Mucosa of rectum (tissue), 2 donors: ENCODE results near the gene MMP24OS.

Experiments used
- H3K27ac ChIP-seq, 2 donors: one replicate each; pipeline ENCODE4 v1.7.0; 2013; ENCODE audit warnings: inconsistent platforms in 2 of 2, low read depth in 2 of 2, low read length in 2 of 2
- H3K27me3 ChIP-seq, 2 donors: one replicate each; pipeline ENCODE4 v1.7.0; 2013; ENCODE audit warnings: low read length in 2 of 2; ENCODE audit not compliant: control insufficient read depth in 2 of 2, insufficient read depth in 2 of 2
- H3K36me3 ChIP-seq, 2 donors: one replicate each; pipeline ENCODE4 v1.7.0; 2013; ENCODE audit warnings: low read length in 2 of 2; ENCODE audit not compliant: control insufficient read depth in 2 of 2, insufficient read depth in 2 of 2
- H3K4me1 ChIP-seq, 2 donors: one replicate each; pipeline ENCODE4 v1.7.0; 2013; ENCODE audit warnings: low read length in 2 of 2, mild to moderate bottlenecking in 1 of 2; ENCODE audit not compliant: control insufficient read depth in 2 of 2, insufficient read depth in 2 of 2
- H3K4me3 ChIP-seq, 2 donors: one replicate each; pipeline ENCODE4 v1.7.0; 2013; ENCODE audit warnings: low read length in 2 of 2
- H3K9ac ChIP-seq, 2 donors: one replicate each; pipeline ENCODE4 v1.7.0; 2013; ENCODE audit warnings: low read length in 2 of 2, low read depth in 1 of 2, mild to moderate bottlenecking in 1 of 2
- H3K9me3 ChIP-seq, 2 donors: one replicate each; pipeline ENCODE4 v1.7.0; 2013; ENCODE audit warnings: low read length in 2 of 2; ENCODE audit not compliant: control insufficient read depth in 2 of 2
- donor health status: healthy.
- donor health status: Normal muscosa, but diverticular disease.

MMP24OS gene

DNA sequence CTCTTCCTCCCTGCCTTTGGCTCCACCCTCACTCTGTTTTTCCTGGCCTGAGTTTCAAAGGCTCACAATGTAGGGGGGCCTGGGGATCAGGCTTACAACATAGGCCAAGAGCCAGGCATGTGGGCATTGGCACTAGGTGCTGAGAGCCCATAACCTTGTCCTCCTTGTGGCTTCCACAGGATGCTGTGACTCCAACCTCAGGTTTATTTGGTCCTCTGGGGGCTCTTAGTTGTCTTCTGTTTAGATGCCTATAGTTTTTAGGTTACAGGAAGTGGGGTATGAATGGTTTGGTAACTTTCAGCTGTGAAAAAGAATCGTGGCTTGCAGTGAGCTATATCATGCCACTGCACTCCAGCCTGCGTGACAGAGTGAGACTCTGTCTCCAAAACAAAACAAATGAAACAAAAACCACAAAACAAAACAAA is 25.9 kb downstream of the MMP24OS start:
- Histone ChIP-seq H3K9ac (no peak overlapping the region), H3K36me3 (peaks cover 0 to under 1% of the 10 kb centered on the region in 2 donors), H3K4me3 (no peak overlapping the region), H3K27ac (peak overlapping the region; percentile 34 to 40), H3K9me3 (no peaks in the 10 kb centered on the region), H3K4me1 (peaks cover 3% of the 10 kb centered on the region in 2 donors), H3K27me3 (no peaks in the 10 kb centered on the region)

DNA sequence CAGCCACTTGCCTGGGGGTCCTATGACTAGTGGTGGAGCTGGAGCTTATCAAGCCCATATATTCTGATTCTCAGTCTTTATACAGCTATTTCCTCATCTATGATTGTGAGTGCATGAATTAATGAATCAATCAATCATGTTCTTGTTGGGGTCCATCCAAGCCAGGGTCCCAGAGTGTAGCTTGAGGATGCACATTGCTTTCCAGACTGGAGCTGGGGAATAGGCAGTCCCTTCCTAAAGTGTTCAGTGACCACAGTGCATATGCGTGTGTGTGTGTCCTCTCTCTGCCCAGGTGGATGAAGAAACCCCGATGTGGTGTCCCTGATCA is 26.3 kb downstream of the MMP24OS start:
- H3K4me3 ChIP-seq = no peak overlapping the region
- no peaks in the 10 kb centered on the region for H3K27me3 ChIP-seq
- H3K9ac ChIP-seq = no peak overlapping the region
- peaks cover 3% of the 10 kb centered on the region in 2 donors for H3K4me1 ChIP-seq
- H3K27ac ChIP-seq = peak overlapping the region in 1 of 2 donors; percentile 40
- no peaks in the 10 kb centered on the region for H3K36me3 ChIP-seq
- no peaks in the 10 kb centered on the region for H3K9me3 ChIP-seq

DNA sequence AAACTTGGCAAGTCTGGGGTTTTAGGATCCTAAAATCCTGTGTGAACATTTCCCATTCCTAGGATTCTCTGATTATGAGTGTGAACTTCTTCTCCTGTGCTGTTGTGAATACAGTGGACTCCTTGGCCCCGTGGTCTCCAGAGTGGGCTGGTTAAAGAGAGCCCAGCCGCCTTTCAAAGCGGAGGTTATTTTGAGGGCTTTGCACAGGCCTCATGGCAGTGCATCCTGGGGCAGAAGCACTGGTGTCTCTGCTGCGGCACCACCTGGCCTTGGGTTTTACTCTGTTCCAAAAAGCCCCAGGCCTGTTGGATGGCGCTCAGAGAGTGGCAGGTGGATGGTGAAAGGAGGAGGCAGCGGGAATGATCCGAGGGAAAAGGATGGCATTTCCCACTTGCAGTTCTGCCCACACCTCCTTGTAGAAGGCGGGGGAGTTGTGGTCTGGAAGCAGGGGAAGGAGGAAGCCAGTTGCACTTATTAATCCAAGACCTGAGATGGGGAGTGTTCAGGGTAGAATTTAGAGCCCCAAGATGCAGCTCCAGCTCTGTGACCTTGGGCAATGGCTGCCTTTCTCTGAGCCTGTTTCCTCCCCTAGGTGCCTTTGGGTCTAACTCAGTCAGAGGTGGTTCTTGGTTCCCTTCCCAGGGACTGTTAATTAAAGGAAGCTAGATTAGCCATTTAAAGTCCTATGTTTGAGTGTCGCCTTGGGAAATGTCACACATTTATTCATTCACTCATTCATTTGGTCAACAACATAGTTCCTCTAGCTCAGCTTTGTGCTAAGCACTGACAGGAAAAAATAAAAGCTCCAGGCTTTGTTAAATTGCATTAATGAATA is 29.1 kb downstream of the MMP24OS start:
- Histone ChIP-seq H3K4me3 (no peak overlapping the region), H3K36me3 (no peaks in the 10 kb centered on the region), H3K27ac (no peak overlapping the region), H3K27me3 (no peaks in the 10 kb centered on the region), H3K4me1 (peaks cover 3% of the 10 kb centered on the region in 2 donors), H3K9ac (no peak overlapping the region), H3K9me3 (no peaks in the 10 kb centered on the region)

DNA sequence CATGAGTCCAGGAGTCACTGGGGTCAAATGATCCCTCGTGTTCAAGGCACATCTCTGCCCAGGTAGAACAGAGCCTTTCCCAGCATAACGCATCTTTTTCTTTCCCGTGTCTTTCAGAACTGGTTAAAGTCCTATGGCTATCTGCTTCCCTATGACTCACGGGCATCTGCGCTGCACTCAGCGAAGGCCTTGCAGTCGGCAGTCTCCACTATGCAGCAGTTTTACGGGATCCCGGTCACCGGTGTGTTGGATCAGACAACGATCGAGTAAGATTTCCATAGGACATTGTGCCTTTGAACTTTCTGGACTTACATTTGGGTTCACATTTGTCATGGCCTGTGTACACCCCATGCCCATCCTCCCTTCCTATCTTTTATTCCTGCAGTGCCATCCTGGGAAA is 31.2 kb downstream of the MMP24OS start:
- Histone ChIP-seq H3K27me3 (no peaks in the 10 kb centered on the region), H3K36me3 (no peaks in the 10 kb centered on the region), H3K4me3 (no peak overlapping the region), H3K9ac (no peak overlapping the region), H3K4me1 (peaks cover 2 to 3% of the 10 kb centered on the region in 2 donors), H3K9me3 (no peaks in the 10 kb centered on the region), H3K27ac (no peak overlapping the region)

DNA sequence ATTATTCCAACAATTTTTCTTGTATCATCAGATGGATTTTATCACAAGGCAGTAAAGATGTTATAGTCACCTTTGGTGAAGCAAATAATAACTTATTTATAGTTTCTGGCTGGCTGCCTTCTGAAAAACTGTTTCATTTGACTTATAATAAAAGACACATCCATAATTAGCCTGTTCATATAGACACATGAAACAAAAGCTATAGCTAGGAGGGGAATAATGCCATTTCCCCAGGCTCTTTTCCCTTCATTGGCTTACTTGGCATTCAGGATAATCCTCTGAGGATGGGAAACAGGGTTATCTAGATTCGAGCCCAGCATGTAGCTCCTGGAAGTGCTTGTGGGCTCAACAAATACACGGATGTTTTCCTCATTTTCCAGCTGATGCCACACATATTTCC is 33.9 kb downstream of the MMP24OS start:
- no peaks in the 10 kb centered on the region for H3K27me3 ChIP-seq
- no peak overlapping the region for H3K27ac ChIP-seq
- no peaks in the 10 kb centered on the region for H3K4me1 ChIP-seq
- no peaks in the 10 kb centered on the region for H3K36me3 ChIP-seq
- H3K4me3 ChIP-seq = no peak overlapping the region
- no peaks in the 10 kb centered on the region for H3K9me3 ChIP-seq
- no peak overlapping the region for H3K9ac ChIP-seq

DNA sequence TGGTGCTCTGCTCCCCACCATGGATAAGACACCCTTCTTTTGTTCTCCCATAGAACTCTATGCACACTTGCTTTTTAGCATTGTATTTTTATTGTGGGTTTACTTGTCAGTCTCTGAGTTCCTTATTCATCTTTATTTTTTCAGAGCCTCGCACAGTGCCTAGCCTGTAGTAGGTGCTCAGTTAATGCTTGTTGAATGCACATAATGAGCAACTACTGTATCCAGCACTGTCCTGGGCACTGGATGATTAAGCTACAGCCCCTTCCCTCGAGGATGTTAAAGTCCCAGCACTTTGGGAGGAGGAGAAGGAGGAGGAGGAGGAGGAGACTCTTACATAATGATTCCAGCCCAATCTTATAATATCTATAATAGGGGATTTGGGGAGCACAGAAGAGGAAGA is 34.6 kb downstream of the MMP24OS start:
- Histone ChIP-seq H3K27me3 (no peaks in the 10 kb centered on the region), H3K9ac (no peak overlapping the region), H3K36me3 (no peaks in the 10 kb centered on the region), H3K4me3 (no peak overlapping the region), H3K27ac (no peak overlapping the region), H3K9me3 (no peaks in the 10 kb centered on the region), H3K4me1 (no peaks in the 10 kb centered on the region)

DNA sequence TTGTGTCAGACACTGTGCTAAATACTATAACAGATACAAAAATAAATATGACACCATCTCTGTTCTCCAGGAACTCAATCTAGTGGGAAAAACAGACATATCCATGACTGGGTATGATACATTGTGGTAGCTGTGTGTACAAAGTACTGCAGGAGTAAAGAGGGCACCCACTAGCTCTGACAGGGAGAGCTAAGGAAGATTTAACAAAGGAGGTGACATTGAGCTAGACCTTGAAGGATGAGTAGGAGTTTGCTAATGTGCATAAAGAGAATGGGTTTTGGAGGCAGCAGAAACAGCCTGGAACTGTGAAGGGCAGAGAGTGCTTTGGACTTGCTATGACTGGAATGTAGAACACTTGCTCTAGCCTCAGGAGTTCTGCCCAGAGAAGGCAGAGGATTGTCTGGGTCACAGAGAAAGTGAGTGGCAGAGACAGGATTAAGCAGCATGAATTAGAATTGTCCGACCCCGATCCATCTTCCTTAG is 37.1 kb downstream of the MMP24OS start:
- H3K4me1 ChIP-seq = no peaks in the 10 kb centered on the region
- H3K4me3 ChIP-seq = no peak overlapping the region
- H3K27me3 ChIP-seq = no peaks in the 10 kb centered on the region
- no peak overlapping the region for H3K27ac ChIP-seq
- H3K36me3 ChIP-seq = peaks cover 0 to 4% of the 10 kb centered on the region in 2 donors
- H3K9me3 ChIP-seq = no peaks in the 10 kb centered on the region
- no peak overlapping the region for H3K9ac ChIP-seq

DNA sequence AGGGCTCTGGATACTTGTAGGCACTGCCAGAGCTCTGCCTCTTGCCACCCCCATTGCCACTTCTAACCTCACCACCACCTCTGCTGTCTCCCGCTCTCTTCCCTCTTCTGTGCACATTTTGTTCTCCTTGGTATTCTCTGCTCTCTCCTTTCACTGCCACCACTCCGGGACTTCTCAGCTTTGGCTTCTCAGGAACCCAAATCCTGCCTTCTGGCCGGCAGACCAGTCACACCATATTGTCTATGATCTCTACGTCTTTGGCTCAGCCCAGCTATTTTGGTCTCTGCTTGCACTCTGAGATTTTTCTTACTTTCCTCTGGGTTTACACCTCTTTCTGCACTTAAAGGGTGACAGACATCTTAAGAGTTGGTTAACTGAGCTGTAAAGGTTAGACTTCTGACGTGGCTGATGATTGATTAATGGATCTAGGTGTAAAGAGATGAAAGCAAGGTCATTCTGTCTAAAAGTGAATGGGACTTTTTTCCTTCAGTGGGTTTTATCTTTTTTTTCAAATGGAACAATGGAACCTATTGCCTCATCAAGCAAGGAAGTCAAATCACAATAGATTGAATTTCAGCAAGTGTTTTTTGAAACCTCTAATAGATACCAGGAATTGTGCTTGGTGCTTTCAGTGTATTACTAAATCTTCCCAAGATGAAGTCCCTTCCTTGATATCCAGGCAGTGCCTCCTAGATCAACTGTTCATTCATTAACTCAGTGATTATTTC is 37.7 kb downstream of the MMP24OS start:
- H3K9me3 ChIP-seq = no peaks in the 10 kb centered on the region

DNA sequence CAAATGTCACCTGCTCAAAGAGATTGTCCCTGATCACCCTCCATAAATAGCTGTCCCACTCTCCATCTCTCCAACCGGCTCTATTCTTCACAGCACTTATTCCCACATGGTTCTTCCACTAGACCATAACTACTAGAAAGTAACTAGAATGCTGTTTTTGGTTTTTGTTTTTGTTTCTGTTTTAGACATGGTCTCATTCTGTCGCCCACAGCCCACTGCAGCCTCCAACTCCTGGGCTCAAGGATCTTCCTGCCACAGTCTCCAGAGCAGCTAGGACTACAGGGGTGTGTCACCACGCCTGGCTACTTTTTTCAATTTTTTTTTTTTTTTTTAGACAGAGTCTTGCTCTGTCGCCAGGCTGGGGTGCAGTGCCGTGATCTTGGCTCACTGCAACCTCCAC is 39.2 kb downstream of the MMP24OS start:
- Histone ChIP-seq H3K9me3 (no peaks in the 10 kb centered on the region), H3K27ac (no peak overlapping the region), H3K4me3 (no peak overlapping the region), H3K36me3 (peaks cover 0 to 4% of the 10 kb centered on the region in 2 donors), H3K4me1 (no peaks in the 10 kb centered on the region), H3K27me3 (no peaks in the 10 kb centered on the region), H3K9ac (no peak overlapping the region)

More for the DNA sequence above, 37.7 kb downstream of the MMP24OS start:
- Histone ChIP-seq H3K36me3 (peaks cover 0 to 4% of the 10 kb centered on the region in 2 donors), H3K27ac (no peak overlapping the region), H3K9ac (no peak overlapping the region), H3K27me3 (no peaks in the 10 kb centered on the region), H3K4me1 (no peaks in the 10 kb centered on the region), H3K4me3 (no peak overlapping the region)

DNA sequence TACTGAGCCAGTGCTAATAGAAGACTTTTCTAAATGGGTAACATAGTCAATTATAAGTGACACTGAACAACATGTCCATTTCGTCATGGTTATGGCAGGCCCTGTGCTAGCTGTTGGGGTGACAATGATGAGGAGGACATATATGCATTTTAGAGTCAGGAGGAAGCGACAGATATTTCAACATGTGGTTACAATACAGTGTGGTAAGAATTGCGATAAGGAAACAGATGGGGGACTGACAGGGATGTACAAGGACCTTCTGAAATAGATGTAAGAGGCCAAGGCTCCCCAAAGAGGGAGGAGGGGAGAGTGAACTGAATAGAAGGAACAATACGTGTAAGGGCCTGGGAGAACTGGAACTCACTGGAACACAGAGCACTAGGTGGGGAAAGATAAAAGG is 39.8 kb downstream of the MMP24OS start:
- H3K4me3 ChIP-seq = no peak overlapping the region
- H3K27me3 ChIP-seq = no peaks in the 10 kb centered on the region
- H3K9ac ChIP-seq = no peak overlapping the region
- no peaks in the 10 kb centered on the region for H3K9me3 ChIP-seq
- peaks cover 0 to 4% of the 10 kb centered on the region in 2 donors for H3K36me3 ChIP-seq
- no peak overlapping the region for H3K27ac ChIP-seq
- no peaks in the 10 kb centered on the region for H3K4me1 ChIP-seq
